Brain microvascular endothelial cell (primary cell): ENCODE results near the gene ARHGEF33.

Experiments
- DNase-seq: peaks from one replicate; pipeline ENCODE4 v3.0.0-alpha.2; 2020
- H3K27ac ChIP-seq: fragments of 250-450 bp; sonication (Bioruptor Pico); 2 replicates; pipeline ENCODE4 v1.5.1; 2020; ENCODE audit warnings: mild to moderate bottlenecking, moderate library complexity
- H3K27me3 ChIP-seq: fragments of 250-450 bp; sonication (Bioruptor Pico); replicated peaks from 2 replicates; pipeline ENCODE4 v1.5.1; 2020; ENCODE audit warnings: mild to moderate bottlenecking
- H3K36me3 ChIP-seq: fragments of 250-450 bp; sonication (Bioruptor Pico); replicated peaks from 2 replicates; pipeline ENCODE4 v1.5.1; 2020; ENCODE audit warnings: mild to moderate bottlenecking
- H3K4me3 ChIP-seq: 2 replicates; pipeline ENCODE4 v1.5.1; 2011; ENCODE audit warnings: low read depth, mild to moderate bottlenecking, control low read depth, low read length, moderate library complexity
- CTCF ChIP-seq: IDR thresholded peaks from 2 replicates; pipeline ENCODE4 v1.5.1; 2011; ENCODE audit warnings: low read depth, mild to moderate bottlenecking, moderate library complexity, low read length, control low read depth, inconsistent platforms; ENCODE audit errors: missing control alignments
- in situ Hi-C: cut with HindIII; loops from 2 replicates; pipeline ENCODE4 v1.10.0; 2017; ENCODE audit warnings: low sequenced_read_pairs, low pct_ligation_motif_present

The ARHGEF33 gene

GRCh38 chr2:38876407-38876806 is 13.3 kb upstream of the ARHGEF33 start:
- peak overlapping the region; percentile 67 for H3K27ac ChIP-seq
- no peak for DNase-seq
- H3K36me3 ChIP-seq, result no peaks in the 10 kb centered on the region
- in situ Hi-C loops, result no loop called here
- H3K4me3 ChIP-seq, result peak overlapping the region; percentile 99
- no peak for TF ChIP-seq CTCF
- H3K27me3 ChIP-seq, result no peaks in the 10 kb centered on the region

- Histone ChIP-seq H3K4me3 (no peak overlapping the region), H3K36me3 (no peaks in the 10 kb centered on the region), H3K27ac (no peak overlapping the region), H3K27me3 (no peaks in the 10 kb centered on the region)
- no peak for DNase-seq
- in situ Hi-C loops, result no loop called here
- TF ChIP-seq CTCF, result no peak
These were observed 3.6 kb upstream of the ARHGEF33 start for GRCh38 chr2:38886063-38886462.

DNA sequence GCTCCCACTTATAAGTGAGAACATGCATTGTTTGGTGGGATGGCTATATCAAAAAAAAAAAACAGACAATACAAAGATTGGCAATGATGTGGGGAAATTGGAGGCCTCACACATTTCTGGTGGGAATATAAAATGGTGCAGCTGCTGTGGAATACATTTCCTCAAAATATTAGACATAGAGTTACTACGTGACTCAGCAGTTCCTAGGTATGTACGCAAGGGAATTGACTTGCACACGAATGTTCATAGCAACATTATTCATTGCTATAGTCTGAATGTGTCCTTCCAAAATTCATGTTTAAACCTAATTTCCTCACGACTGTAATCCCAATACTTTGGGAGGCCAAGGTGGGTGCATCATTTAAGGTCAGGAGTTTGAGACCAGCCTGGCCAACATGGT is 2.3 kb upstream of the ARHGEF33 start:
- Histone ChIP-seq H3K27ac (no peak overlapping the region), H3K36me3 (no peaks in the 10 kb centered on the region), H3K4me3 (no peak overlapping the region), H3K27me3 (no peaks in the 10 kb centered on the region)
- DNase-seq, result no peak
- in situ Hi-C loops, result no loop called here
- TF ChIP-seq CTCF, result no peak

DNA sequence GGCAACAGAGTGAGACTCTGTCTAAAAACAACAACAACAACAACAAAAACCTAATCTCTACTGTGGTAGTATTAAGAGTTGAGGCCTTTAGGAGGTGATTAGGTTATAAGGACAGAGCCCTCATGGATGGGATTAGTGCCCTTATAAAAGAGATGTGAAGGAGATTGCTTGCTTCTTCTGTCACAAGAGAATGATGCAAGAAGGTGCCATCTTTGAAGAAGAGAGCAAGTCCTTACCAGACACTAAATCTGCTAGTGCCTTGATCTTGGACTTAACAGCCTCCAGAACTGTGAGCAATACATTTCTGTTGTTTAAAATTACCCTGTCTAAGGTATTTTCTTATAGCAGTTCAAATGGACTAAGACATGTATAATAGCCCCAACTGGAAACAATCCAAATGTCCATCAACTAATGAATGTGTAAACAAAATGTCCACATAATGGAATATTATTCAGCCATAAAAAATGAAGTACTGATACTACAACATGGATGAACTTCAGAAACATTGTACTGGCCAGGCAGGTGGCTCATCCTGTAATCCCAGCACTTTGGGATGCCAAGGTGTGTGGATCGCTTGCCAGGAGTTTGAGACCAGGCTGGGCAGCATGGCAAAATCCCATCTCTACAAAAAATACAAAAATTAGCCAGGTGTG is 1.6 kb upstream of the ARHGEF33 start:
- Histone ChIP-seq H3K27me3 (no peaks in the 10 kb centered on the region), H3K27ac (no peak overlapping the region), H3K4me3 (no peak overlapping the region), H3K36me3 (no peaks in the 10 kb centered on the region)
- TF ChIP-seq CTCF, result no peak
- in situ Hi-C loops, result no loop called here
- DNase-seq, result no peak

DNA sequence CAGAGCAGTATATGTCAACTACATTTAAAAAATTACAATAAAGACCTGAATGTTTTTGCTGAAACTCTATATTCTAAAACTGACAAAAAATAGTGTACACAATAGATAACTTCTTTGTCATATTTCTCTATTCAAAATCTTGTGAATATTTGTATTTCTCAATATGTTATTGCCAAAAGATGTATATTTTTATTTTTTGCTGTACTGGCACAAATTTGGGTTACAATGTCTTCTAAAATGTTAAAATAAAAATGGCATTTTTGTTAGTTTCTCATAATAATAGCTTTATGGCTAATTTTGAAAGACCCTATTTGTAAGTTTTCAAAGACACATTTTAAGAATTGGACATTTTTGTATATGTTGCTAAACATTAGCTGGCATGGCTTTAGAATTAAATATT is 630 bp upstream of the ARHGEF33 start:
- no peak overlapping the region for H3K27ac ChIP-seq
- TF ChIP-seq CTCF, result no peak
- no peaks in the 10 kb centered on the region for H3K27me3 ChIP-seq
- no peak for DNase-seq
- H3K4me3 ChIP-seq, result no peak overlapping the region
- in situ Hi-C loops, result no loop called here
- no peaks in the 10 kb centered on the region for H3K36me3 ChIP-seq

- TF ChIP-seq CTCF, result no peak
- Histone ChIP-seq H3K27me3 (no peaks in the 10 kb centered on the region), H3K36me3 (no peaks in the 10 kb centered on the region), H3K4me3 (no peak overlapping the region), H3K27ac (no peak overlapping the region)
- DNase-seq, result no peak
- in situ Hi-C loops, result no loop called here
These were observed 3.1 kb downstream of the ARHGEF33 start for GRCh38 chr2:38892819-38893218.
